Adrenal gland (tissue), 5 donors: ENCODE measurements around the gene CCDC167.

Experiments used
- POLR2A ChIP-seq, 2 donors: fragments of 450-650 bp; IDR thresholded peaks; one replicate each; pipeline ENCODE4 v1.6.1; 2017; ENCODE audit warnings: antibody characterized with exemption in 2 of 2, mild to moderate bottlenecking in 2 of 2, moderate library complexity in 1 of 2
- TF ChIP-seq, protein P1 (sequence below), 6 experiments: fragments of 450-650 bp in 4 of 6; fragments of 200-600 bp in 2 of 6; sonication (generic) in 1 of 6; IDR thresholded peaks; 1 replicate in 5 of 6; 2 replicates in 1 of 6; pipeline versions ENCODE4 v1.5.1 to v1.8.0; 2016 to 2021; ENCODE audit warnings: antibody characterized with exemption in 6 of 6, mild to moderate bottlenecking in 2 of 6, moderate library complexity in 1 of 6
- donor health status: DM: no; HTN: no; CAD: no.

DNA sequence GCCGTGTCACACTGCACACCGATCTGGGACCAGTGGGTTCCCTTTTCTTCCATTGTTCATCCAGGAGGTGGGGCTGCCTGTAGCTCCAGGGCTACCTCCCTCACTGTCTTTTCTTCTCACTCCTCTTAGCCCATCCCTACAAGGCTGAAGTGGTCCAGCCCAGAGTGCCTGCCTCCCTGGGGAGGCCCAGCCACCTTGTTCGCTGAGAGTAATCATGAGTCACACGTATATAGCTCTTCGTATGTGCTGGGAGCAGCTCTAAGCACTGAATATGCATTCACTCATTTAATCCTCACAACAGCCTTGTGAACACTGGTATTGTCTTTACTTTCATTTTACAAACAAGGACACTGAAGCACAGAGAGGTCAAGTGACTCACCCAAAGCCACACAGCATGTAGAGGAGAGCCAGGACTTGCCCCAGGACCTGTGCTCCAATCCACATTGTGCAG, 14.7 kb upstream of the CCDC167 start:
- TF ChIP-seq, protein P1, sequence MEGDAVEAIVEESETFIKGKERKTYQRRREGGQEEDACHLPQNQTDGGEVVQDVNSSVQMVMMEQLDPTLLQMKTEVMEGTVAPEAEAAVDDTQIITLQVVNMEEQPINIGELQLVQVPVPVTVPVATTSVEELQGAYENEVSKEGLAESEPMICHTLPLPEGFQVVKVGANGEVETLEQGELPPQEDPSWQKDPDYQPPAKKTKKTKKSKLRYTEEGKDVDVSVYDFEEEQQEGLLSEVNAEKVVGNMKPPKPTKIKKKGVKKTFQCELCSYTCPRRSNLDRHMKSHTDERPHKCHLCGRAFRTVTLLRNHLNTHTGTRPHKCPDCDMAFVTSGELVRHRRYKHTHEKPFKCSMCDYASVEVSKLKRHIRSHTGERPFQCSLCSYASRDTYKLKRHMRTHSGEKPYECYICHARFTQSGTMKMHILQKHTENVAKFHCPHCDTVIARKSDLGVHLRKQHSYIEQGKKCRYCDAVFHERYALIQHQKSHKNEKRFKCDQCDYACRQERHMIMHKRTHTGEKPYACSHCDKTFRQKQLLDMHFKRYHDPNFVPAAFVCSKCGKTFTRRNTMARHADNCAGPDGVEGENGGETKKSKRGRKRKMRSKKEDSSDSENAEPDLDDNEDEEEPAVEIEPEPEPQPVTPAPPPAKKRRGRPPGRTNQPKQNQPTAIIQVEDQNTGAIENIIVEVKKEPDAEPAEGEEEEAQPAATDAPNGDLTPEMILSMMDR (IDR thresholded peaks at IDR 0.05): no peak
- TF ChIP-seq POLR2A (IDR thresholded peaks at IDR 0.05): no peak
